ENCODE results near the gene RPA1. TPM values are rescaled to one million over a fixed set of nuclear protein-coding genes. Genes with fewer than 3 reads are reported as not detected.

RPA1 gene
- total RNA-seq, 1 experiment from 2014 or later, result 198 TPM

DNA sequence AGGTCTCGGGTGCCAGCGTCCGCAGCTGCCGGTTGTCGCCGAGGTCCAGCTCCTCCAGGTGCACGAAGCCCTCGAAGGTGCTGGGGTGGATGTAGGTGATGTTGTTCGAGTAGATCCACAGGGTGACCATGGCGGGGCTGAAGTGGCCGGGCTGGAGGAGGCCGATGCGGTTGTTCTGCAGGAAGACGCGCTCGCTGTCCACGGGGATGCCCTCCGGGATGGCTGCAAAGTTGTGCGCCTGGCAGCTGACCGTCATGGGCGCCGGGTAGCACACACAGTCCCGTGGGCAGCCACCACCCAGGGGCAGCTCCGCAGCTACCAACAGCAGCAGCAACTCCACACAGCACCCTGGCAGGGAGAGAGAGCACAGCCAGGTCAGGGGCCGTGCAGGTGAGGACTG, 107.7 kb downstream of the RPA1 start:
- Histone ChIP-seq H2AFZ (ENCODE audit: low read depth, low read length, poor library complexity, severe bottlenecking) (no peak overlapping the region), H3K4me2 (ENCODE audit: low read length) (no peak overlapping the region), H3K9me3 (ENCODE audit: control insufficient read depth in 1 of 2, insufficient read depth in 1 of 2, low read depth in 1 of 2, low read length in 2 of 2) (no peaks in the 10 kb centered on the region), H3K9me2 (ENCODE audit: insufficient read depth) (no peaks in the 10 kb centered on the region), H3K4me1 (ENCODE audit: control insufficient read depth in 1 of 2, insufficient read depth in 2 of 2, low read length in 2 of 2) (no peaks in the 10 kb centered on the region), H3K27me3 (ENCODE audit: insufficient read depth, low read length) (no peaks in the 10 kb centered on the region), H3K79me2 (ENCODE audit: insufficient read depth, low read length) (no peaks in the 10 kb centered on the region), H4K20me1 (ENCODE audit: insufficient read depth) (no peaks in the 10 kb centered on the region), H3K27ac (ENCODE audit: low read depth, low read length) (no peak overlapping the region), H3K9ac (ENCODE audit: low read length) (no peak overlapping the region), H3K36me3 (ENCODE audit: control insufficient read depth in 1 of 2, insufficient read depth in 2 of 2, low read length in 2 of 2) (no peaks in the 10 kb centered on the region), H3K4me3 (replicated peaks in 1 of 2; ENCODE audit: low read depth in 1 of 2, low read length in 2 of 2) (no peak overlapping the region)
- TF ChIP-seq, protein P1, sequence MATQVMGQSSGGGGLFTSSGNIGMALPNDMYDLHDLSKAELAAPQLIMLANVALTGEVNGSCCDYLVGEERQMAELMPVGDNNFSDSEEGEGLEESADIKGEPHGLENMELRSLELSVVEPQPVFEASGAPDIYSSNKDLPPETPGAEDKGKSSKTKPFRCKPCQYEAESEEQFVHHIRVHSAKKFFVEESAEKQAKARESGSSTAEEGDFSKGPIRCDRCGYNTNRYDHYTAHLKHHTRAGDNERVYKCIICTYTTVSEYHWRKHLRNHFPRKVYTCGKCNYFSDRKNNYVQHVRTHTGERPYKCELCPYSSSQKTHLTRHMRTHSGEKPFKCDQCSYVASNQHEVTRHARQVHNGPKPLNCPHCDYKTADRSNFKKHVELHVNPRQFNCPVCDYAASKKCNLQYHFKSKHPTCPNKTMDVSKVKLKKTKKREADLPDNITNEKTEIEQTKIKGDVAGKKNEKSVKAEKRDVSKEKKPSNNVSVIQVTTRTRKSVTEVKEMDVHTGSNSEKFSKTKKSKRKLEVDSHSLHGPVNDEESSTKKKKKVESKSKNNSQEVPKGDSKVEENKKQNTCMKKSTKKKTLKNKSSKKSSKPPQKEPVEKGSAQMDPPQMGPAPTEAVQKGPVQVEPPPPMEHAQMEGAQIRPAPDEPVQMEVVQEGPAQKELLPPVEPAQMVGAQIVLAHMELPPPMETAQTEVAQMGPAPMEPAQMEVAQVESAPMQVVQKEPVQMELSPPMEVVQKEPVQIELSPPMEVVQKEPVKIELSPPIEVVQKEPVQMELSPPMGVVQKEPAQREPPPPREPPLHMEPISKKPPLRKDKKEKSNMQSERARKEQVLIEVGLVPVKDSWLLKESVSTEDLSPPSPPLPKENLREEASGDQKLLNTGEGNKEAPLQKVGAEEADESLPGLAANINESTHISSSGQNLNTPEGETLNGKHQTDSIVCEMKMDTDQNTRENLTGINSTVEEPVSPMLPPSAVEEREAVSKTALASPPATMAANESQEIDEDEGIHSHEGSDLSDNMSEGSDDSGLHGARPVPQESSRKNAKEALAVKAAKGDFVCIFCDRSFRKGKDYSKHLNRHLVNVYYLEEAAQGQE (IDR thresholded peaks at IDR 0.05; ENCODE audit: low read depth), result no peak
- no peak for TF ChIP-seq CEBPB (IDR thresholded peaks at IDR 0.05; ENCODE audit: low read depth)
- TF ChIP-seq CTCF (IDR thresholded peaks at IDR 0.05 in 2 of 3, conservative IDR thresholded peaks at IDR 0.05 in 1 of 3; ENCODE audit: borderline replicate concordance in 1 of 3, insufficient read depth in 1 of 3, low read depth in 2 of 3, low read length in 2 of 3), result no peak
- no peak for TF ChIP-seq SIN3A (IDR thresholded peaks at IDR 0.05; ENCODE audit: low read depth)
- TF ChIP-seq YY1 (IDR thresholded peaks at IDR 0.05; ENCODE audit: extremely low read depth, insufficient replicate concordance, low read depth, low read length), result no peak
- no peak for TF ChIP-seq CBX3 (IDR thresholded peaks at IDR 0.05; ENCODE audit: low read depth)
- no peak for TF ChIP-seq ELF1 (IDR thresholded peaks at IDR 0.05; ENCODE audit: borderline replicate concordance, low read depth)
- TF ChIP-seq EZH2 (IDR thresholded peaks at IDR 0.05), result no peak
- TF ChIP-seq JUND (IDR thresholded peaks at IDR 0.05), result no peak
- intact Hi-C loops (cut with micrococcal nuclease), result no loop called here
- ChIA-PET CTCF (no interaction called here), RAD21 (ENCODE audit: low non-redundant PET in 1 of 2, low total read pairs in 2 of 2, uncharacterized antibody in 2 of 2, unreplicated experiment in 2 of 2) (no interaction called here), POLR2A (no interaction called here)
- ATAC-seq, result no peak
- no TSS peak for BruUV-seq (replicated peaks)
- no peak for DNase-seq (ENCODE audit: low read depth, low spot score)
